ENCODE results near the gene CFAP410.

- TF ChIP-seq FOXM1 (IDR thresholded peaks at IDR 0.05; ENCODE audit: borderline replicate concordance, low read depth): no peak
- TF ChIP-seq TAF1 (IDR thresholded peaks at IDR 0.05; ENCODE audit: low read depth): no peak
- no peak for TF ChIP-seq NFIC (IDR thresholded peaks at IDR 0.05)
- TF ChIP-seq, protein P1, sequence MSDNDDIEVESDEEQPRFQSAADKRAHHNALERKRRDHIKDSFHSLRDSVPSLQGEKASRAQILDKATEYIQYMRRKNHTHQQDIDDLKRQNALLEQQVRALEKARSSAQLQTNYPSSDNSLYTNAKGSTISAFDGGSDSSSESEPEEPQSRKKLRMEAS (IDR thresholded peaks at IDR 0.05): no peak
Observed at GRCh38 chr21:44310628-44311507, 28.3 kb downstream of the CFAP410 start.
